ENCODE measurements around the gene ABCC1.

The ABCC1 gene

DNA sequence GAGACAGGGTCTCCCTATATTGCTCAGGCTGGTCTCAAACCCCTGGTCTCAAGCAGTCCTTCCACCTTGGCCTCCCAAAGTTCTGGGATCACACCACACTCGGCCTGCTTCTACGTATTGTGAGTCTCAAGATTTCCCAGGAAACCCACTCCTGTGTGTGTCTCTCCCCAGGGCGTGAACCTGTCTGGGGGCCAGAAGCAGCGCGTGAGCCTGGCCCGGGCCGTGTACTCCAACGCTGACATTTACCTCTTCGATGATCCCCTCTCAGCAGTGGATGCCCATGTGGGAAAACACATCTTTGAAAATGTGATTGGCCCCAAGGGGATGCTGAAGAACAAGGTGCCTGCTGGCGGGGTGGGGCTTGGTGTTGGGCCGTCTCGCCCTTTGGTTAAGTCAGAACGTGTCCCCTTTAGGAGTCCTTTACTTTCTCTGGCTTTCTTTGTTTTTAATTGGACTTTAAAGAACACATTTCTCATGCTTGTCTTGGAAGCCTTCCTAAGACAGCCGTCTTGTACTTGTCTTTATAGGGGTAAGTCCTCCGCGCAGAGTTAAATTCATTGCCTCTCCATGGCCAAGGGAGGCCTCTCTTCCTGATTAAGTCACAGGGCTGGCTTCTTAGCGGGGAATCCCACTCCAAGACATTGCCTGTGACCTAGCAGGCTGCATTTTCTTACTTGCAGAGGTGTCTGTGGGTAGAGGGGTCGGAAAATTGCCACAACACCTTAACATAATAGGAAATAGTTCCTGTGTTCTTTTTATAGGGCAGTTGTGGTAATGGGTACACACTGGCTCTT, 137.4 kb downstream of the ABCC1 start:
- no peak for DNase-seq
- H3K4me3 ChIP-seq (ENCODE audit: low read depth, low read length) = no peak overlapping the region
- no peaks in the 10 kb centered on the region; the same call in 1 of the 2 replicates for H3K9me3 ChIP-seq
- TF ChIP-seq, protein P1, sequence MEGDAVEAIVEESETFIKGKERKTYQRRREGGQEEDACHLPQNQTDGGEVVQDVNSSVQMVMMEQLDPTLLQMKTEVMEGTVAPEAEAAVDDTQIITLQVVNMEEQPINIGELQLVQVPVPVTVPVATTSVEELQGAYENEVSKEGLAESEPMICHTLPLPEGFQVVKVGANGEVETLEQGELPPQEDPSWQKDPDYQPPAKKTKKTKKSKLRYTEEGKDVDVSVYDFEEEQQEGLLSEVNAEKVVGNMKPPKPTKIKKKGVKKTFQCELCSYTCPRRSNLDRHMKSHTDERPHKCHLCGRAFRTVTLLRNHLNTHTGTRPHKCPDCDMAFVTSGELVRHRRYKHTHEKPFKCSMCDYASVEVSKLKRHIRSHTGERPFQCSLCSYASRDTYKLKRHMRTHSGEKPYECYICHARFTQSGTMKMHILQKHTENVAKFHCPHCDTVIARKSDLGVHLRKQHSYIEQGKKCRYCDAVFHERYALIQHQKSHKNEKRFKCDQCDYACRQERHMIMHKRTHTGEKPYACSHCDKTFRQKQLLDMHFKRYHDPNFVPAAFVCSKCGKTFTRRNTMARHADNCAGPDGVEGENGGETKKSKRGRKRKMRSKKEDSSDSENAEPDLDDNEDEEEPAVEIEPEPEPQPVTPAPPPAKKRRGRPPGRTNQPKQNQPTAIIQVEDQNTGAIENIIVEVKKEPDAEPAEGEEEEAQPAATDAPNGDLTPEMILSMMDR (IDR thresholded peaks at IDR 0.05; ENCODE audit: low read depth, low read length) = no peak
- H3K27me3 ChIP-seq = no peaks in the 10 kb centered on the region
- no peaks in the 10 kb centered on the region for H3K4me1 ChIP-seq
- H3K36me3 ChIP-seq = peaks cover 80% of the 10 kb centered on the region

DNA sequence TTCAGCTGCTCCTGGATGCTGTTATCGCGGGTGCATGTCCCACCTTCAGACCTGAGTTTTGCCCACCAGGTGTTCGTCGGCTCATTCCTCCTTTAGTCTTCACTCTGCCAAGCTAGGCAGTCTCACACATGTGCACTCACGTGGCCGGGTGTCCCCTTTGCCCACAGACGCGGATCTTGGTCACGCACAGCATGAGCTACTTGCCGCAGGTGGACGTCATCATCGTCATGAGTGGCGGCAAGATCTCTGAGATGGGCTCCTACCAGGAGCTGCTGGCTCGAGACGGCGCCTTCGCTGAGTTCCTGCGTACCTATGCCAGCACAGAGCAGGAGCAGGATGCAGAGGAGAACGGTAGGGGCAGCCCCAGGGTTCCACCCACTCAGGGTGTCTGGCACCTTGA, 140.8 kb downstream of the ABCC1 start:
- TF ChIP-seq, protein P1 (IDR thresholded peaks at IDR 0.05; ENCODE audit: low read depth, low read length) = no peak
- Histone ChIP-seq H3K4me3 (ENCODE audit: low read depth, low read length) (no peak overlapping the region), H3K9me3 (no peaks in the 10 kb centered on the region), H3K27me3 (no peaks in the 10 kb centered on the region), H3K36me3 (peaks cover 72% of the 10 kb centered on the region), H3K4me1 (no peaks in the 10 kb centered on the region)
- DNase-seq = no peak

DNA sequence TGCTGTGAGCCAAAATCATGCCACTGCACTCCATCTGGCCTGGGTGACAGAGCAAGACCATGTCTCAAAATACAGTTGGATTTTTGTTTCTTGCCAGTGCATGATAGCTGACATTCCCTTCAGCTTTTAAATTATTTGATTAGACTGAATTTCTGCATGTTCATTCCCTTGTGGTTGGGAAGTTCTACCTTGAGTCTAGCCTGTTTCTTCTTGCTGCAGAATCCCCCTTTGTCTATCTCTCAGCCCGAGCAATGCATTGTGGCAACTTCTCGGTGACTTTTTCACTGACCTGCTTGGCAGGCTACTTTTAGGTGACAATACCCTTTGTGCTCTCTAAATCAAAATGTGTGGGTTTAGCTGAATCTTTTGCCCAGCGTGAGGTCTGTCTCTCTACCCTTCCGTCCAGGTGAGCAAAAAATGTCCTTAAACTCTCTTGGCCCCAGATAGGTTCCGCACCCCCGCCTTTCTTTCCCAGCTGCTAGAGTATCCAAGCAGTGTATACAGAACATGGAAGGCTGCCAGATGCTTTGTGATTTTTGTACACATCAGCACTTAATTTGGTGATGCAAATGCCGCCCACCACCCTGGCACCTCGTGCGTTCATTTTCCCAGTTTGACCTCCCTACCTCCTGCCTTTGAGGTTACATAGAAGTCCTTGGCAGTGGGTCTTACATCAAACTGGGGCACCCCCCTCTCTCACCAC, 143.7 kb downstream of the ABCC1 start:
- Histone ChIP-seq H3K4me1 (no peaks in the 10 kb centered on the region), H3K9me3 (no peaks in the 10 kb centered on the region), H3K27me3 (no peaks in the 10 kb centered on the region), H3K36me3 (peaks cover 65% of the 10 kb centered on the region), H3K4me3 (ENCODE audit: low read depth, low read length) (no peak overlapping the region)
- TF ChIP-seq, protein P1 (IDR thresholded peaks at IDR 0.05; ENCODE audit: low read depth, low read length) = no peak
- no peak for DNase-seq

DNA sequence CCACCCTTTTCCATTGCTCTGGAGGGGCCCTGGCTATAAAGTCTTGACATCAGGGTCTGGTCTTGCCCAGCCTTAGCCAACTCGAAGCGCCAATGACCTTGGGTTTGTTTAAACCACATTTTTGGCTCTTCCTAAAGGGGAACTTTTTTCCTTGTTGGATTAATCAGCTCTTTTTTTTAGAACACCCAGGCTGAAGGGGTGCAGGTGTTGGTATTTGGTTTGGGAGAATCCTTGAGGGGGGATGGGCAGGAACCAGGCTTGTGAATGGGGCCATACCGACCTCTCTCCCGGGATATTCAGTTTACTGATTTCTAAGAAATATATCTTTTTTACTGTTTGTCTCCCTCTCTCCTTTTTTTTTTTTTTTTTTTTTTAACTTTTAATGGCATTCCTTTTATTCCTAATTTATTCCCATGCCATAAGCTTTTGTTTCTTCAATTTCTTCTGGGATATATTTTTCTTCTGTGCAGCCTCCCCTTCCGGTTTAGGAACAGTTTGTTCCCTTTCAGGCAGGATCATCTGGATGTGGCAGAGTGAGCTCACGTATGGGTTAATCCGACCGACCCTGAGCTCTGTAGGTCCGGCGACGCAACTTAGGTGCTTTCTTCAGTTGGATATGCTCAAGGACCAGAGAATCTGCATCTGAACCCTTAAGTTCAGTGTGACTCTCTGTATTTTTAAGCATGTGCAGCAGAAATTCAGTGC, 144.4 kb downstream of the ABCC1 start:
- no peak for DNase-seq
- H3K9me3 ChIP-seq = no peaks in the 10 kb centered on the region
- peaks cover 70% of the 10 kb centered on the region for H3K36me3 ChIP-seq
- H3K4me3 ChIP-seq (ENCODE audit: low read depth, low read length) = no peak overlapping the region
- no peaks in the 10 kb centered on the region for H3K4me1 ChIP-seq
- TF ChIP-seq, protein P1 (IDR thresholded peaks at IDR 0.05; ENCODE audit: low read depth, low read length) = no peak
- H3K27me3 ChIP-seq = no peaks in the 10 kb centered on the region

DNA sequence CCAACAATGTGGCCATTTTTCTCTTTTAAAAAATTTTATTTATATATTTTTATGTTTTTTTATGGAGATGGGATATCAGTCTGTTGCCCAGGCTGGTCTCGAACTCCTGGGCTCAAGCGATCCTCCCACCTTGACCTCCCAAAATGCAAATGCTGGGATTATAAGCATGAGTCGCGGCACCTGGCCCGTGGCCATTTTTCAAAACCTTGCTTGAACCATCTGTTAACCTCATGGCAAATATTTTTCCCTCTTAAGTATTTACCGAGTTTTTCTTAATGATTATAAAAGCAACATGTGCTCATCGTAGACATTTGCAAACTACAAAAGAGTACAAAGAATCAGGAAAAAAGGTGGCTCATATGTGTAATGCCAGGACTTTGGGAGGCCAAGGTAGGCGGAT, 146.2 kb downstream of the ABCC1 start:
- TF ChIP-seq, protein P1 (IDR thresholded peaks at IDR 0.05; ENCODE audit: low read depth, low read length) = no peak
- Histone ChIP-seq H3K36me3 (peaks cover 73% of the 10 kb centered on the region), H3K27me3 (no peaks in the 10 kb centered on the region), H3K4me3 (ENCODE audit: low read depth, low read length) (no peak overlapping the region), H3K9me3 (no peaks in the 10 kb centered on the region), H3K4me1 (no peaks in the 10 kb centered on the region)
- no peak for DNase-seq
